ENCODE data around the gene RDH8.
"Not testable (repeated sequence)": the region's sequence is repeated elsewhere in the genome, so short reads cannot be mapped to it uniquely, and the experiment has no call there.

Gene RDH8

DNA sequence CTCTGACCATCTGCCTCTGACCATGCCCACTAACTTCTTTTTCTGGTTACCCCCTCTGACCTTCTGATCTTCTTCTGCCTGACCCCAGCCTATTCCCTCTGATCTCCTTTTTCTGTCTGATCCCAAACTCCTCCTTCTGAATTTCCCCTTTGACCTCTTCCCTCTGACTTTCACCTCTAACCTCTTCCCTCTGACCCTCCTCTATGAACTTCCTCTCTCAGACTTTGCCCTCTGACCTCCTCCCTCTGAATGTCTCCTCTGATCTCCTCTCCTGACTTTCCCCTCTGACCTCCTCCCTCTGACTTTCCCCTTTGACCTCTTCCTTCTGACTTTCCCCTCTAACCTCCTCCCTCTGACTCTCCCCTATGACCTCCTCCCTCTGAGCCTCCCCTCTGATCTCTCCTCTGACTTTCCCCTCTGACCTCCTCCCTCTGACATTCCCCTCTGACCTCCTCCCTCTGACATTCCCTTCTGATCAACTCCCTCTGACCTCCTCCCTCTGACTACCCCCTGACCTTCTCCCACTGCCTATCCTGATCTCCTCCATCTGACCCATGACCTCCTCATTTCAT lies 6.4 kb upstream of the RDH8 start:
- DNase-seq: no peak

- DNase-seq: no peak
Measured at GRCh38 chr19:10007371-10008183, 5.7 kb upstream of the RDH8 start.

- DNase-seq: no peak
Measured at GRCh38 chr19:10008184-10008765, 5.0 kb upstream of the RDH8 start.

DNA sequence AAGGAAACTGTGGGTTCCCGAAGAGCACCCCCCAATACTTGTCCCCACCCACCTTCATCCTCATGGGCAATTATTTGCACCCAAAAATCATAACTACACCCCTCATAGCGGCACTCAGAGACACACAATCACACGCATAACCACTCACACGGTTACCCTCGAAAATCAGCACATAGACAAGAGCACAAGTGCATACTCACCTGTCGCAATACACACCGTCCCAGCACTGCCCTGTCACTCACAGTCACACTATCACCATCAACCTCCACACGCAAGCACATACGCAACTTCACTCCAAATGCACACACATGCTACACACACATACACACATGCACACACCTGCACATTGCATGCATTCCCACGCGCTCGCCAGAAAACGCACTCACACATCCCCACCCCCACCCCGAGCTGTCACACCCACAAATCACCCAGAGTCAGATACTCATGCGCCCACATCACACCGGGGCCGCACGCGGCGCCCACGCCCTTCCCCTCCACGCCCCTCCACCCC lies 3.5 kb upstream of the RDH8 start:
- DNase-seq: no peak

- DNase-seq: no peak
Measured at GRCh38 chr19:10010247-10010691, 3.0 kb upstream of the RDH8 start, which contains the start of gene COL5A3. TSS of gene COL5A3 (minus strand) at chr19:10010504. CDS start at chr19:10010385, 119 bp downstream.

- no peak for DNase-seq
Measured at GRCh38 chr19:10010939-10011338, 2.3 kb upstream of the RDH8 start.

GRCh38 chr19:10011974-10012373 lies 1.3 kb upstream of the RDH8 start:
- no peak for DNase-seq

DNA sequence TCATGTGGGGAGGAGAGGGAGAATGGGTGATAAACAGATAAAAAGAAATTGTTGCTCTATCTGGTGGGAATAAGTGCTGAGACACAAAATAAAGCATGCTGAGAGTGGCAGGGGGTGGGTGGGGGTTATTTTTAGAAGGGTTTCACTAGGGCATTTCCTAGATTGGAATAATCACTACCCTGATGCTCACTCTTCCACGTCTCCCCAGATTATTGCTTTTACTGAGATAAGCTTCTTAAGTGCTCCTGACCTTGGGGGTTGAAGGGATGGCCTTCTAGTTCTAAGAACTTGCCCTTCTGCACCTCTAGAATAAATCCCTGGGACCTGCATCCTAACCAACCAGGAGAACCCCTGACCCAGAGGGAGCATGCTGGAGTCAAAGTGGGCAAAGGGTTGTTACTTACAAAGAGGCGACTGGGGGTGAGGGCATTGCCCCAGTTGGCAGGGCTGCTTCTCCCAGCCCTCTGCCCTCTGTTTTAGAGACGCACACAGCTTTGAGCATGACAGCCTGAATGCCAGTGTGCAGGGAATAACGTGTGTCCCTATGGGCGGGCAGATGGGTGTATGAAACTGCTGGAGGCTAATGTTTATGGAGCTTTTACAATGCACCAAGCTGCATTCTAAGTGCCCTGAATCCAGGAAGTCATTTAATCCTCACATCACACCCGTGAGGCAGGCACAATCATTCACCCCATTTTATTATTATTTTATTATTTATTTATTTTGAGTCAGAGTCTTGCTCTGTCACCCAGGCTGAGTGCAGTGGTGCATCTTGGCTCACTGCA lies 743 bp downstream of the RDH8 start:
- no peak for DNase-seq

- no peak for DNase-seq
Measured at GRCh38 chr19:10018263-10018662, 5.0 kb downstream of the RDH8 start.

DNA sequence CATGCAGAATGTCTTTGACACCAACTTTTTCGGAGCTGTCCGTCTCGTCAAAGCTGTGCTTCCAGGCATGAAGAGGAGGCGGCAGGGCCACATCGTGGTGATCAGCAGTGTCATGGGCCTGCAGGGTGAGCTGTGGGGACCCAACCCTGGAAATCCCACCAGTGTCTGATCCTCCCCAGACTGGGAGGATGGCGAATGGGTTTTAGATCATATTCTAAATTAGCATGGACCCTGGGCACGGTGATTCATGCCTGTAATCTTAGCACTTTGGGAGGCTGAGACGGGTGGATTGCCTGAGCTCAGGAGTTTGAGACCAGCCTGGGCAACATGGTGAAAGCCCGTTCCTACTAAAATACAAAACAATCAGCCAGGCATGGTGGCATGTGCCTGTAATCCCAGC lies 5.5 kb downstream of the RDH8 start:
- DNase-seq: no peak

GRCh38 chr19:10019246-10019645 lies 6.0 kb downstream of the RDH8 start:
- DNase-seq: no peak

GRCh38 chr19:10020851-10021250 lies 7.6 kb downstream of the RDH8 start:
- DNase-seq: no peak

DNA sequence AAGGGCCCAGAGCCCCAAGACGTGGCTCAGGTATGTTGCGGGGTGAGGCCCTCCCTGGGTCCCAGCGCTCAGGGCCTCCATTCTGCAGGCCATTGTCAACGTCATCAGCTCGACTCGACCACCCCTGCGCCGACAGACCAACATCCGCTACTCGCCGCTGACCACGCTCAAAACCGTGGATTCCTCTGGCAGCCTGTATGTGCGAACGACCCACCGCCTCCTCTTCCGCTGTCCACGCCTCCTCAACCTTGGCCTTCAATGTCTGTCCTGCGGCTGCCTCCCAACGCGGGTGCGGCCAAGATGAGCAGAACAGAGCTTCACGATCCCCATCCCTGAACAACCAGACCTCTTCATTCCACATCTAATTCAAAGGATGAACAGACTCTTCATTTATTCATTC lies 8.2 kb downstream of the RDH8 start:
- DNase-seq: no peak

GRCh38 chr19:10021863-10022262 lies 8.6 kb downstream of the RDH8 start:
- DNase-seq: no peak

DNA sequence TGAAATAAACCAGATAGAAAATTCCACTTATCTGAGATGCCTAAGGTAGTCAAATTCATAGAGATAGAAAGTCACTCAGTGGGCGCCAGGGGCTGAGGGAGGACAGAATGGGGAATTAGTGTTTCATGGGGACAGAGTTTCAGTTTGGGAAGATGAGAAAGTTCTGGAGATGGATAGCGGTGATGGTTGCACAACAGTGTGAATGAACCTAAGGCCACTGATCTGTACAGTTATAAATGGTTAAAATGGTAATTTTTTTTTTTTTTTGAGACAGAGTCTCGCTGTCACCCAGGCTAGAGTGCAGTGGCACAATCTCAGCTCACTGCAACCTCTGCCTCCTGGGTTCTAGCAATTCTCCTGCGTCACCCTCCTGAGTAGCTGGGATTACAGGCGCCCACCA lies 9.8 kb downstream of the RDH8 start:
- not testable (repeated sequence) for DNase-seq

GRCh38 chr19:10026744-10027143 lies 13.5 kb downstream of the RDH8 start:
- no peak for DNase-seq

DNA sequence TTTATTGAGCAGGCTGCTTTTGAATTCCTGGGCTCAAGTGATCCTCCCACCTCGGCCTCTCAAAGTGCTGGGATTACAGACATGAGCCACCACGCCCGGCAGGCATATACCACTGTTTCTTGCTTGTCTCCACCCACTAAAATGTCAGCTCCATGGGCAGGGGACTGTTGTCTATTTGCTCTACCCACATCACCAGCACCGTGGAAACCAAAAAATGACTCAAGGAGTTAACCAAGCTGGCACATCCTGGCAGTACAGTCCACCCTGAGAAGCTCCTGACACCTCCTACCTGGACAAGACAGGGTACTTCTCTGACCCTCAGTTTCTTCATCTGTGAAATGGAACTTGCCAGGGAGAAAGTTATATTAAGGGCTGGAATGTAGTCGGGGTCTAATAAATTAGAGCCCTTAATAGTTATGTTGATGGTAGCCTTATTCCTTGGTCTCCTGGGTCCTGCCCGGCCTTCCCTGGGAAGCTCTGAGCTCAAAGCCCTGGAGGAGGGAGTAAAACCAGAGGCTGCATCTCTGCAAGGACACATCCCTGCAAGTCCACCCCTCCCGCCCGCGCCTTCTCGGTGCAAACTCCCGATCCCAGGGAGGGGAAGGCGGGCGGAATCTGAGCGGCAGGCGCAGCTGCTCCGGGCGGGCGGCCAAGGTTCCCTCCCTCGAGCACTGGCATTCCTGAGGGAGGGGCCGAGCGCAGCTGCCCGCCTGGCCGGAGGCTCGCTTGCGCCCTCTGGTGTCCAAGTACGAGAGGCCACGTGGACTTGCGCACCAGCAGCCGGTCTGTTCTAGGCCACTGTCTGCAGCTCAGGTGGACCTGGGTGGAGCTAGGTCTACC lies 14.1 kb downstream of the RDH8 start:
- peak; percentile 89 for DNase-seq

GRCh38 chr19:10033614-10034013 lies 20.3 kb downstream of the RDH8 start:
- no peak for DNase-seq

- DNase-seq: no peak
Measured at GRCh38 chr19:10036601-10037071, 23.4 kb downstream of the RDH8 start.

- DNase-seq: no peak
Measured at GRCh38 chr19:10037367-10037766, 24.1 kb downstream of the RDH8 start.

DNA sequence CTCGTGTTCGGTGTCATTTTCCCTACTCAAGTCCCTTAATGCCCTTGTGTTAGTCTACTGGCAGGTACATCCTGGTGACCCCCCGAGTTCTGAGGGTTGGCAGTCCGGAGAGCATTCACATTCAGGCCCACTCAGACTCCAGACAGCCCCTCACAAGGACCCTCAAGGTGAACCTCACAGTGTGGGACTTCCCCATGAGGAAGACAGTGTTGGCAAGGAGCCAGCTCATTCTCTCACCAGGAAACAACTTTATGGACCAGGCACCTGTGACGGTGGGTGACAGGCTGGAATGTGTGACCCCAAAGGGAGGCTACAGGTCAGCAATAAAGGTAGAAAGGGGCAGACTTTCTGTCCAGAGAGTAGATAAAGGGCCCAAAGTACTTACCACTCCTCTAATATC lies 24.5 kb downstream of the RDH8 start:
- no peak for DNase-seq

Data from NCI-H1092 treated with DMSO at 0.1 percent for 48 hours (cell line).